GM23338 (cell line): ENCODE results near the gene COP1. TPM values are rescaled to one million over a fixed set of nuclear protein-coding genes. Genes with fewer than 3 reads are reported as not detected.

Source experiments
- ATAC-seq: fragments of 200-7000 bp; cut with Tn5 transposase; 3 replicates; pipeline ENCODE4 v1.9.1; 2020
- DNase-seq: peaks from one replicate; pipeline ENCODE4 v3.0.0-alpha.2; 2015; ENCODE audit warnings: low spot score
- H2AFZ ChIP-seq: fragments of 200-600 bp; sonication (generic); 2 replicates; pipeline ENCODE4 v1.8.0; 2016; ENCODE audit warnings: antibody characterized with exemption, mild to moderate bottlenecking, moderate library complexity
- H3F3A ChIP-seq: fragments of 200-600 bp; sonication (generic); replicated peaks from 2 replicates; pipeline ENCODE4 v1.8.0; 2017; ENCODE audit warnings: antibody characterized with exemption, mixed run types, low read depth
- H3K27ac ChIP-seq: fragments of 200-600 bp; sonication (generic); 2 replicates; pipeline ENCODE4 v1.6.1; 2016; ENCODE audit warnings: low read depth
- H3K27me3 ChIP-seq: fragments of 200-600 bp; sonication (generic); 2 replicates; pipeline ENCODE4 v1.8.0; 2016; ENCODE audit warnings: mild to moderate bottlenecking, mixed run types, moderate library complexity; ENCODE audit not compliant: insufficient read depth
- H3K36me3 ChIP-seq: fragments of 200-600 bp; sonication (generic); 2 replicates; pipeline ENCODE4 v1.8.0; 2016; ENCODE audit warnings: mild to moderate bottlenecking; ENCODE audit not compliant: insufficient read depth
- H3K4me1 ChIP-seq: fragments of 200-600 bp; sonication (generic); 2 replicates; pipeline ENCODE4 v1.8.0; 2016; ENCODE audit warnings: mild to moderate bottlenecking, moderate library complexity; ENCODE audit not compliant: insufficient read depth
- H3K4me2 ChIP-seq: fragments of 200-600 bp; sonication (generic); 2 replicates; pipeline ENCODE4 v1.7.1; 2017; ENCODE audit warnings: mixed run types
- H3K4me3 ChIP-seq: fragments of 200-600 bp; sonication (generic); 2 replicates; pipeline ENCODE4 v1.6.1; 2016; ENCODE audit warnings: mixed run types
- H3K79me2 ChIP-seq: fragments of 200-600 bp; sonication (generic); replicated peaks from 2 replicates; pipeline ENCODE4 v1.8.0; 2017; ENCODE audit warnings: mild to moderate bottlenecking; ENCODE audit not compliant: insufficient read depth
- H3K9me2 ChIP-seq: fragments of 200-600 bp; sonication (generic); 2 replicates; pipeline ENCODE4 v1.8.0; 2017; ENCODE audit not compliant: insufficient read depth
- H4K20me1 ChIP-seq: fragments of 200-600 bp; sonication (generic); replicated peaks from 2 replicates; pipeline ENCODE4 v1.8.0; 2017; ENCODE audit warnings: mild to moderate bottlenecking; ENCODE audit not compliant: insufficient read depth
- H3K27ac Mint-ChIP-seq: 2 replicates; pipeline ENCODE4 v1.8.0; 2020; ENCODE audit warnings: inconsistent platforms, mild to moderate bottlenecking, moderate library complexity, mixed read lengths
- H3K27me3 Mint-ChIP-seq: 3 replicates; pipeline ENCODE4 v1.8.0; 2022; ENCODE audit warnings: low read depth, mild to moderate bottlenecking, moderate library complexity, mixed read lengths, inconsistent platforms; ENCODE audit not compliant: insufficient read depth, poor library complexity
- H3K36me3 Mint-ChIP-seq: 3 replicates; pipeline ENCODE4 v1.8.0; 2021; ENCODE audit warnings: low read depth, mild to moderate bottlenecking, inconsistent platforms, moderate library complexity, mixed read lengths
- H3K4me1 Mint-ChIP-seq: 3 replicates; pipeline ENCODE4 v1.8.0; 2020; ENCODE audit warnings: mild to moderate bottlenecking, inconsistent platforms, mixed read lengths
- H3K4me3 Mint-ChIP-seq: 3 replicates; pipeline ENCODE4 v1.8.0; 2021; ENCODE audit warnings: moderate library complexity, mild to moderate bottlenecking, inconsistent platforms, mixed read lengths
- H3K9me3 Mint-ChIP-seq: 3 replicates; pipeline ENCODE4 v1.8.0; 2020; ENCODE audit warnings: moderate library complexity, mild to moderate bottlenecking, inconsistent platforms, mixed read lengths
- ETS1 ChIP-seq: IDR thresholded peaks from 2 replicates; pipeline ENCODE4 v1.6.1; 2016; ENCODE audit warnings: antibody characterized with exemption
- EZH2 ChIP-seq: fragments of 200-600 bp; sonication (generic); IDR thresholded peaks from one replicate; pipeline ENCODE4 v1.8.0; 2017; ENCODE audit warnings: antibody characterized with exemption, mild to moderate bottlenecking, low read depth; ENCODE audit not compliant: unreplicated experiment
- EZH2phosphoT487 ChIP-seq: fragments of 200-600 bp; sonication (generic); IDR thresholded peaks from one replicate; pipeline ENCODE4 v1.8.1; 2018; ENCODE audit warnings: antibody characterized with exemption; ENCODE audit not compliant: unreplicated experiment
- NANOG ChIP-seq: IDR thresholded peaks from 2 replicates; pipeline ENCODE4 v1.6.1; 2016; ENCODE audit warnings: antibody characterized with exemption, borderline replicate concordance
- REST ChIP-seq: IDR thresholded peaks from one replicate; pipeline ENCODE4 v1.6.1; 2018; ENCODE audit warnings: antibody characterized with exemption; ENCODE audit not compliant: unreplicated experiment
- ZNF114 ChIP-seq: fragments of 250-450 bp; sonication (Bioruptor Pico); IDR thresholded peaks from 2 replicates; pipeline ENCODE4 v1.5.0; 2020; ENCODE audit warnings: mild to moderate bottlenecking, moderate library complexity
- polyA plus RNA-seq: library from polyadenylated mRNA; unstranded; fragments of >200 nt; fragmentation: Nextera tagmentation; extraction: Ambion mirVana; gene quantifications from 2 replicates; pipeline ENCODE4 v1.2.1, GENCODE V29; 2016
- total RNA-seq: library from RNA; depleted of rRNA; stranded (reverse); fragments of >200 nt; shearing (Covaris generic); gene quantifications from 2 replicates; pipeline ENCODE4 v1.2.3, GENCODE V29; 2014
- TF ChIP-seq, protein P1 (sequence below): fragments of 250-450 bp; sonication (Bioruptor Pico); IDR thresholded peaks from 2 replicates; pipeline ENCODE4 v1.5.0; 2020; ENCODE audit warnings: mild to moderate bottlenecking, moderate library complexity

Gene COP1
- total and polyA plus RNA-seq, 2 experiments from 2014 or later, result 54.0 to 54.9 TPM

- Histone ChIP-seq H3K79me2 (no peaks in the 10 kb centered on the region), H3K36me3 (no peaks in the 10 kb centered on the region), H3K27ac (no peak overlapping the region), H2AFZ (no peak overlapping the region), H3K4me1 (peaks cover 14% of the 10 kb centered on the region), H3K9me2 (peaks cover 4% of the 10 kb centered on the region; the same call in 1 of the 2 replicates), H3K4me3 (no peak overlapping the region), H3K4me2 (peak overlapping the region; percentile 10; the same call in 1 of the 2 replicates), H4K20me1 (no peaks in the 10 kb centered on the region), H3F3A (no peaks in the 10 kb centered on the region), H3K27me3 (no peaks in the 10 kb centered on the region)
- Mint-ChIP-seq H3K4me1 (peaks cover 20% of the 10 kb centered on the region), H3K36me3 (peaks cover 18% of the 10 kb centered on the region; the same call in 2 of the 3 replicates), H3K9me3 (no peaks in the 10 kb centered on the region), H3K27ac (no peak overlapping the region; the same call in 1 of the 2 replicates), H3K27me3 (peaks cover 5% of the 10 kb centered on the region), H3K4me3 (no peak overlapping the region)
- ATAC-seq (no peak), DNase-seq (no peak)
- TF ChIP-seq EZH2phosphoT487 (no peak), NANOG (no peak), ZNF114 (CRISPR knock-in tag) (no peak), REST (no peak), ETS1 (no peak), EZH2 (no peak)
- TF ChIP-seq, protein P1, sequence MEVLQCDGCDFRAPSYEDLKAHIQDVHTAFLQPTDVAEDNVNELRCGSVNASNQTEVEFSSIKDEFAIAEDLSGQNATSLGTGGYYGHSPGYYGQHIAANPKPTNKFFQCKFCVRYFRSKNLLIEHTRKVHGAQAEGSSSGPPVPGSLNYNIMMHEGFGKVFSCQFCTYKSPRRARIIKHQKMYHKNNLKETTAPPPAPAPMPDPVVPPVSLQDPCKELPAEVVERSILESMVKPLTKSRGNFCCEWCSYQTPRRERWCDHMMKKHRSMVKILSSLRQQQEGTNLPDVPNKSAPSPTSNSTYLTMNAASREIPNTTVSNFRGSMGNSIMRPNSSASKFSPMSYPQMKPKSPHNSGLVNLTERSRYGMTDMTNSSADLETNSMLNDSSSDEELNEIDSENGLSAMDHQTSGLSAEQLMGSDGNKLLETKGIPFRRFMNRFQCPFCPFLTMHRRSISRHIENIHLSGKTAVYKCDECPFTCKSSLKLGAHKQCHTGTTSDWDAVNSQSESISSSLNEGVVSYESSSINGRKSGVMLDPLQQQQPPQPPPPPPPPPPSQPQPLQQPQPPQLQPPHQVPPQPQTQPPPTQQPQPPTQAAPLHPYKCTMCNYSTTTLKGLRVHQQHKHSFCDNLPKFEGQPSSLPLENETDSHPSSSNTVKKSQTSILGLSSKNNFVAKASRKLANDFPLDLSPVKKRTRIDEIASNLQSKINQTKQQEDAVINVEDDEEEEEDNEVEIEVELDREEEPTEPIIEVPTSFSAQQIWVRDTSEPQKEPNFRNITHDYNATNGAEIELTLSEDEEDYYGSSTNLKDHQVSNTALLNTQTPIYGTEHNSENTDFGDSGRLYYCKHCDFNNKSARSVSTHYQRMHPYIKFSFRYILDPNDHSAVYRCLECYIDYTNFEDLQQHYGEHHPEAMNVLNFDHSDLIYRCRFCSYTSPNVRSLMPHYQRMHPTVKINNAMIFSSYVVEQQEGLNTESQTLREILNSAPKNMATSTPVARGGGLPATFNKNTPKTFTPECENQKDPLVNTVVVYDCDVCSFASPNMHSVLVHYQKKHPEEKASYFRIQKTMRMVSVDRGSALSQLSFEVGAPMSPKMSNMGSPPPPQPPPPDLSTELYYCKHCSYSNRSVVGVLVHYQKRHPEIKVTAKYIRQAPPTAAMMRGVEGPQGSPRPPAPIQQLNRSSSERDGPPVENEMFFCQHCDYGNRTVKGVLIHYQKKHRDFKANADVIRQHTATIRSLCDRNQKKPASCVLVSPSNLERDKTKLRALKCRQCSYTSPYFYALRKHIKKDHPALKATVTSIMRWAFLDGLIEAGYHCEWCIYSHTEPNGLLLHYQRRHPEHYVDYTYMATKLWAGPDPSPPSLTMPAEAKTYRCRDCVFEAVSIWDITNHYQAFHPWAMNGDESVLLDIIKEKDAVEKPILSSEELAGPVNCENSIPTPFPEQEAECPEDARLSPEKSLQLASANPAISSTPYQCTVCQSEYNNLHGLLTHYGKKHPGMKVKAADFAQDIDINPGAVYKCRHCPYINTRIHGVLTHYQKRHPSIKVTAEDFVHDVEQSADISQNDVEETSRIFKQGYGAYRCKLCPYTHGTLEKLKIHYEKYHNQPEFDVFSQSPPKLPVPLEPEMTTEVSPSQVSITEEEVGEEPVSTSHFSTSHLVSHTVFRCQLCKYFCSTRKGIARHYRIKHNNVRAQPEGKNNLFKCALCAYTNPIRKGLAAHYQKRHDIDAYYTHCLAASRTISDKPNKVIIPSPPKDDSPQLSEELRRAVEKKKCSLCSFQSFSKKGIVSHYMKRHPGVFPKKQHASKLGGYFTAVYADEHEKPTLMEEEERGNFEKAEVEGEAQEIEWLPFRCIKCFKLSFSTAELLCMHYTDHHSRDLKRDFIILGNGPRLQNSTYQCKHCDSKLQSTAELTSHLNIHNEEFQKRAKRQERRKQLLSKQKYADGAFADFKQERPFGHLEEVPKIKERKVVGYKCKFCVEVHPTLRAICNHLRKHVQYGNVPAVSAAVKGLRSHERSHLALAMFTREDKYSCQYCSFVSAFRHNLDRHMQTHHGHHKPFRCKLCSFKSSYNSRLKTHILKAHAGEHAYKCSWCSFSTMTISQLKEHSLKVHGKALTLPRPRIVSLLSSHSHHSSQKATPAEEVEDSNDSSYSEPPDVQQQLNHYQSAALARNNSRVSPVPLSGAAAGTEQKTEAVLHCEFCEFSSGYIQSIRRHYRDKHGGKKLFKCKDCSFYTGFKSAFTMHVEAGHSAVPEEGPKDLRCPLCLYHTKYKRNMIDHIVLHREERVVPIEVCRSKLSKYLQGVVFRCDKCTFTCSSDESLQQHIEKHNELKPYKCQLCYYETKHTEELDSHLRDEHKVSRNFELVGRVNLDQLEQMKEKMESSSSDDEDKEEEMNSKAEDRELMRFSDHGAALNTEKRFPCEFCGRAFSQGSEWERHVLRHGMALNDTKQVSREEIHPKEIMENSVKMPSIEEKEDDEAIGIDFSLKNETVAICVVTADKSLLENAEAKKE (CRISPR knock-in tag), result no peak
Measured at GRCh38 chr1:175935566-175936115, 271.4 kb downstream of the COP1 start.
